NB4 (cell line): ENCODE measurements around the gene QSER1.

Source experiments
- CTCF ChIP-seq: IDR thresholded peaks from one replicate; pipeline ENCODE4 v1.5.1; 2012; ENCODE audit warnings: low read depth, low read length
- MAX ChIP-seq: IDR thresholded peaks from 2 replicates; pipeline ENCODE4 v1.6.1; 2011; ENCODE audit warnings: low read depth, low read length
- MYC ChIP-seq: IDR thresholded peaks from 2 replicates; pipeline ENCODE4 v1.6.1; 2011; ENCODE audit warnings: low read depth, low read length
- POLR2A ChIP-seq: IDR thresholded peaks from 2 replicates; pipeline ENCODE4 v1.6.1; 2011; ENCODE audit warnings: mild to moderate bottlenecking; ENCODE audit not compliant: insufficient read length; ENCODE audit errors: extremely low read depth

- TF ChIP-seq MYC (no peak), CTCF (no peak), POLR2A (no peak), MAX (no peak)
Measured at GRCh38 chr11:32886180-32886579, 6.4 kb upstream of the QSER1 start.
